T-helper 17 cell (primary cell): ENCODE data around the gene FOS. TPM values are rescaled to one million over a fixed set of nuclear protein-coding genes. Genes with fewer than 3 reads are reported as not detected.

Experiments
- ATAC-seq: fragments of 150-1000 bp; cut with Tn5 transposase; 2 replicates; pipeline ENCODE4 v1.10.0; 2021; ENCODE audit warnings: mild to moderate bottlenecking, moderate library complexity
- DNase-seq, 3 donors: peaks; one replicate each; pipeline versions ENCODE4 v3.0.0 to v3.0.0-alpha.2; 2020 to 2021
- H3K9me3 ChIP-seq: one replicate; pipeline ENCODE4 v1.7.0; 2013; ENCODE audit warnings: low read length, mild to moderate bottlenecking; ENCODE audit not compliant: control insufficient read depth, poor library complexity, severe bottlenecking
- H3K27ac Mint-ChIP-seq: one replicate; pipeline ENCODE4 v1.8.0; 2022; ENCODE audit warnings: mild to moderate bottlenecking, moderate library complexity, mixed read lengths
- H3K27me3 Mint-ChIP-seq: one replicate; pipeline ENCODE4 v1.8.0; 2022; ENCODE audit warnings: mixed read lengths
- H3K36me3 Mint-ChIP-seq: one replicate; pipeline ENCODE4 v1.8.0; 2022; ENCODE audit warnings: low read depth, mixed read lengths
- H3K4me1 Mint-ChIP-seq: one replicate; pipeline ENCODE4 v1.8.0; 2022; ENCODE audit warnings: mild to moderate bottlenecking, mixed read lengths
- H3K4me3 Mint-ChIP-seq: one replicate; pipeline ENCODE4 v1.8.0; 2022; ENCODE audit warnings: mild to moderate bottlenecking, moderate library complexity, mixed read lengths
- total RNA-seq, 4 donors: library from RNA in 2 of 4; stranded (reverse) in 2 of 4; gene quantifications; one replicate each; pipeline ENCODE4 v1.2.3 and lab custom pipeline; 2022 to 2026

Gene FOS
- total RNA-seq, 2 donors from 2014 or later, result 2,179 to 4,074 TPM

- H3K27me3 Mint-ChIP-seq, result peaks cover 4% of the 10 kb centered on the region
- no peaks in the 10 kb centered on the region for H3K9me3 ChIP-seq
- H3K36me3 Mint-ChIP-seq, result peaks cover 2% of the 10 kb centered on the region
- ATAC-seq, result peak; percentile 91
- peak overlapping the region; percentile 90 for H3K4me3 Mint-ChIP-seq
- peak; percentile 99 for DNase-seq
- H3K4me1 Mint-ChIP-seq, result peaks cover 32% of the 10 kb centered on the region
- H3K27ac Mint-ChIP-seq, result peak overlapping the region; percentile 99
These were observed 19.7 kb upstream of the FOS start for GRCh38 chr14:75258803-75259509.

- peaks cover 31% of the 10 kb centered on the region for H3K4me1 Mint-ChIP-seq
- H3K4me3 Mint-ChIP-seq, result peak overlapping the region; percentile 90
- H3K27ac Mint-ChIP-seq, result peak overlapping the region; percentile 99
- peak; percentile 32 for ATAC-seq
- peaks cover 4% of the 10 kb centered on the region for H3K27me3 Mint-ChIP-seq
- no peaks in the 10 kb centered on the region for H3K9me3 ChIP-seq
- DNase-seq, result no peak
- H3K36me3 Mint-ChIP-seq, result peaks cover 2% of the 10 kb centered on the region
These were observed 19.1 kb upstream of the FOS start for GRCh38 chr14:75259510-75259855.

- no peak for ATAC-seq
- H3K4me3 Mint-ChIP-seq, result peak overlapping the region; percentile 43
- H3K9me3 ChIP-seq, result no peaks in the 10 kb centered on the region
- peak overlapping the region; percentile 99 for H3K27ac Mint-ChIP-seq
- H3K27me3 Mint-ChIP-seq, result no peaks in the 10 kb centered on the region
- peaks cover 2% of the 10 kb centered on the region for H3K36me3 Mint-ChIP-seq
- no peak for DNase-seq
- H3K4me1 Mint-ChIP-seq, result peaks cover 27% of the 10 kb centered on the region
These were observed 18.4 kb upstream of the FOS start for GRCh38 chr14:75260025-75260763.

- H3K4me3 Mint-ChIP-seq, result no peak overlapping the region
- H3K27me3 Mint-ChIP-seq, result no peaks in the 10 kb centered on the region
- H3K9me3 ChIP-seq, result no peaks in the 10 kb centered on the region
- DNase-seq (no peak), ATAC-seq (no peak)
- H3K27ac Mint-ChIP-seq, result peak overlapping the region; percentile 99
- peaks cover 2% of the 10 kb centered on the region for H3K36me3 Mint-ChIP-seq
- peaks cover 27% of the 10 kb centered on the region for H3K4me1 Mint-ChIP-seq
These were observed 16.8 kb upstream of the FOS start for GRCh38 chr14:75261820-75262219.

GRCh38 chr14:75262641-75263040 is 16.0 kb upstream of the FOS start:
- Mint-ChIP-seq H3K4me3 (no peak overlapping the region), H3K27ac (peak overlapping the region; percentile 99)

GRCh38 chr14:75264036-75264435 is 14.6 kb upstream of the FOS start:
- H3K27ac Mint-ChIP-seq, result peak overlapping the region; percentile 62
- no peaks in the 10 kb centered on the region for H3K36me3 Mint-ChIP-seq
- H3K27me3 Mint-ChIP-seq, result peaks cover 2% of the 10 kb centered on the region
- no peak overlapping the region for H3K4me3 Mint-ChIP-seq
- ATAC-seq, result no peak
- H3K9me3 ChIP-seq, result no peaks in the 10 kb centered on the region
- no peak for DNase-seq
- peaks cover 15% of the 10 kb centered on the region for H3K4me1 Mint-ChIP-seq

More at GRCh38 chr14:75262641-75263040, 16.0 kb upstream of the FOS start:
- DNase-seq, result no peak
- Mint-ChIP-seq H3K27me3 (no peaks in the 10 kb centered on the region), H3K36me3 (no peaks in the 10 kb centered on the region), H3K4me1 (peaks cover 20% of the 10 kb centered on the region)
- no peaks in the 10 kb centered on the region for H3K9me3 ChIP-seq
- no peak for ATAC-seq

- DNase-seq, result no peak
- no peaks in the 10 kb centered on the region for H3K36me3 Mint-ChIP-seq
- peaks cover 7% of the 10 kb centered on the region for H3K4me1 Mint-ChIP-seq
- H3K4me3 Mint-ChIP-seq, result no peak overlapping the region
- ATAC-seq, result no peak
- H3K27ac Mint-ChIP-seq, result no peak overlapping the region
- H3K9me3 ChIP-seq, result no peaks in the 10 kb centered on the region
- peaks cover 5% of the 10 kb centered on the region for H3K27me3 Mint-ChIP-seq
These were observed 11.4 kb upstream of the FOS start for GRCh38 chr14:75267141-75267721.

- DNase-seq, result no peak
- Mint-ChIP-seq H3K4me1 (peaks cover 7% of the 10 kb centered on the region), H3K27me3 (peaks cover 5% of the 10 kb centered on the region), H3K27ac (peak overlapping the region; percentile 24), H3K4me3 (no peak overlapping the region), H3K36me3 (no peaks in the 10 kb centered on the region)
- no peaks in the 10 kb centered on the region for H3K9me3 ChIP-seq
- no peak for ATAC-seq
These were observed 9.7 kb upstream of the FOS start for GRCh38 chr14:75268633-75269550.

- peaks cover 5% of the 10 kb centered on the region for H3K27me3 Mint-ChIP-seq
- H3K4me3 Mint-ChIP-seq, result no peak overlapping the region
- no peaks in the 10 kb centered on the region for H3K9me3 ChIP-seq
- peaks cover 19% of the 10 kb centered on the region for H3K4me1 Mint-ChIP-seq
- no peak for ATAC-seq
- DNase-seq, result no peak
- H3K36me3 Mint-ChIP-seq, result no peaks in the 10 kb centered on the region
- H3K27ac Mint-ChIP-seq, result no peak overlapping the region
These were observed 7.1 kb upstream of the FOS start for GRCh38 chr14:75271514-75271913.

- ATAC-seq (no peak), DNase-seq (no peak)
- peaks cover 5% of the 10 kb centered on the region for H3K27me3 Mint-ChIP-seq
- no peaks in the 10 kb centered on the region for H3K9me3 ChIP-seq
- no peak overlapping the region for H3K4me3 Mint-ChIP-seq
- H3K27ac Mint-ChIP-seq, result peak overlapping the region; percentile 98
- no peaks in the 10 kb centered on the region for H3K36me3 Mint-ChIP-seq
- H3K4me1 Mint-ChIP-seq, result peaks cover 30% of the 10 kb centered on the region
These were observed 5.2 kb upstream of the FOS start for GRCh38 chr14:75273272-75274049.

GRCh38 chr14:75274050-75274898 is 4.4 kb upstream of the FOS start:
- Mint-ChIP-seq H3K4me3 (peak overlapping the region; percentile 72), H3K27me3 (peaks cover 1% of the 10 kb centered on the region), H3K4me1 (peaks cover 37% of the 10 kb centered on the region), H3K27ac (peak overlapping the region; percentile 98), H3K36me3 (peaks cover 2% of the 10 kb centered on the region)
- H3K9me3 ChIP-seq, result no peaks in the 10 kb centered on the region
- ATAC-seq (no peak), DNase-seq (no peak)
